Testis (tissue), 3 donors: ENCODE results near the gene SCFD2. TPM values are rescaled to one million over a fixed set of nuclear protein-coding genes. Genes with fewer than 3 reads are reported as not detected.
"Not testable (repeated sequence)": the region's sequence is repeated elsewhere in the genome, so short reads cannot be mapped to it uniquely, and the experiment has no call there.

Experiments used
- DNase-seq: peaks from one replicate; pipeline ENCODE4 v3.0.0-alpha.2; 2019
- H3K27ac ChIP-seq, 2 donors: fragments of 200-600 bp; sonication (generic); one replicate each; pipeline ENCODE4 v1.5.1; 2019
- H3K27me3 ChIP-seq: fragments of 200-600 bp; sonication (generic); one replicate; pipeline ENCODE4 v1.5.1; 2019
- H3K36me3 ChIP-seq: fragments of 200-600 bp; sonication (generic); one replicate; pipeline ENCODE4 v1.5.1; 2017; ENCODE audit warnings: low read depth; ENCODE audit errors: missing control alignments
- H3K4me1 ChIP-seq: fragments of 200-600 bp; sonication (generic); one replicate; pipeline ENCODE4 v1.5.1; 2019
- H3K4me3 ChIP-seq, 2 donors: fragments of 200-600 bp; sonication (generic); one replicate each; pipeline ENCODE4 v1.5.1; 2017 to 2019
- H3K9me3 ChIP-seq: fragments of 200-600 bp; sonication (generic); one replicate; pipeline ENCODE4 v1.5.1; 2017
- POLR2A ChIP-seq: fragments of 450-650 bp; IDR thresholded peaks from one replicate; pipeline ENCODE4 v1.6.1; 2017; ENCODE audit warnings: antibody characterized with exemption, mild to moderate bottlenecking, moderate library complexity
- WGBS, 2 donors: methylation state at CpG; one replicate each; pipeline ENCODE4 v1.1.5; 2018; 5-methylcytosine and 5-hydroxymethylcytosine counted together
- intact Hi-C: fragments of 100-400 bp; cut with DNase I; formaldehyde crosslinking; loops from one replicate; pipeline ENCODE4 v1.15.1; 2023; ENCODE audit warnings: low total_unique reads
- polyA plus RNA-seq: library from polyadenylated mRNA; stranded (reverse); fragments of 350-450 nt; fragmentation: Illumina TruSeq; extraction: RNeasy Lipid Tissue Mini Kit (QIAGEN cat#74804); gene quantifications from one replicate; pipeline ENCODE4 v1.2.3, GENCODE V29; 2014; ENCODE audit warnings: low read depth, low replicate concordance; ENCODE audit not compliant: insufficient read depth
- total RNA-seq, 2 donors: library from RNA; depleted of rRNA; stranded (reverse); fragments of >200 nt; gene quantifications; one replicate each; pipeline ENCODE4 v1.2.3, GENCODE V29; 2016
- TF ChIP-seq, protein P1 (sequence below), 3 experiments: fragments of 450-650 bp in 2 of 3; fragments of 200-600 bp in 1 of 3; sonication (generic) in 1 of 3; IDR thresholded peaks; one replicate each; pipeline ENCODE4 v1.5.1; 2016 to 2019; ENCODE audit warnings: antibody characterized with exemption in 3 of 3, mild to moderate bottlenecking in 2 of 3, moderate library complexity in 1 of 3

Gene SCFD2
- total and polyA plus RNA-seq, 3 donors from 2014 or later, result 6.0 to 24.5 (median 21.3) TPM

DNA sequence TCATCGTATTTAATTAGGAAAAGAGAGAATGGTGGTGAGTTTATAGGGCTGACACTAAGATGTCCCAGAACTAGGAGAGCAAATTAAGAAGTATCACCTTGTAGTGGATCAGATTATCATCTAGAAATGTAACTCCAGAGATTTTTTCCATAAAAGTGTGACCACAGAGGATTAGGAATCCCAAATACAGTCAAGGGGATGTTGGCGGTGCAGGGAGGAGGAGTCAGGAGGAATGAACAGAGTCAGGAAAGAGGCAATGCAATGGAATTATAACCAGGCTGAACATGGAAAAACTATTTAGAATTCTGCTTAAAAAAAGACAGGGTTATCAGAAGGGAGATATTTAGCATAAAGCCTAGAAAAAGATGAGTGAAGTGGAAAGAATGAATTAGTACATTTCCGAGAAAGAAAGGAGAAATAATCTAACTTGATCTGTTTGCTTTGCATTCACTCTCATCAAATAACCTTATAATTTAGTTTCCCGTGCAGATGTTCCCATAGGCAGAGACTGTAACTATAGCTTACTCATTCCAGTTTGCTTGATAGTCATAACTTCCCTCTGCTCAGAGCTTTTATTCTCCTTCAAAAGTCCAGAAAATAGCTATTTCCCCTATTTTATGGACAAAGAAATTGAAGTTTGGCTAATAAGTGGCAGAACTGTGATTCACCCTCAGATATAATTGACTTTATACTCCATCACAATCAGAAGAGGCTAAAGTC is 56.4 kb downstream of the SCFD2 start:
- Histone ChIP-seq H3K36me3 (no peaks in the 10 kb centered on the region), H3K4me1 (peaks cover 4% of the 10 kb centered on the region), H3K27me3 (no peaks in the 10 kb centered on the region), H3K4me3 (no peak overlapping the region), H3K9me3 (no peaks in the 10 kb centered on the region), H3K27ac (no peak overlapping the region)
- no peak for TF ChIP-seq POLR2A
- TF ChIP-seq, protein P1, sequence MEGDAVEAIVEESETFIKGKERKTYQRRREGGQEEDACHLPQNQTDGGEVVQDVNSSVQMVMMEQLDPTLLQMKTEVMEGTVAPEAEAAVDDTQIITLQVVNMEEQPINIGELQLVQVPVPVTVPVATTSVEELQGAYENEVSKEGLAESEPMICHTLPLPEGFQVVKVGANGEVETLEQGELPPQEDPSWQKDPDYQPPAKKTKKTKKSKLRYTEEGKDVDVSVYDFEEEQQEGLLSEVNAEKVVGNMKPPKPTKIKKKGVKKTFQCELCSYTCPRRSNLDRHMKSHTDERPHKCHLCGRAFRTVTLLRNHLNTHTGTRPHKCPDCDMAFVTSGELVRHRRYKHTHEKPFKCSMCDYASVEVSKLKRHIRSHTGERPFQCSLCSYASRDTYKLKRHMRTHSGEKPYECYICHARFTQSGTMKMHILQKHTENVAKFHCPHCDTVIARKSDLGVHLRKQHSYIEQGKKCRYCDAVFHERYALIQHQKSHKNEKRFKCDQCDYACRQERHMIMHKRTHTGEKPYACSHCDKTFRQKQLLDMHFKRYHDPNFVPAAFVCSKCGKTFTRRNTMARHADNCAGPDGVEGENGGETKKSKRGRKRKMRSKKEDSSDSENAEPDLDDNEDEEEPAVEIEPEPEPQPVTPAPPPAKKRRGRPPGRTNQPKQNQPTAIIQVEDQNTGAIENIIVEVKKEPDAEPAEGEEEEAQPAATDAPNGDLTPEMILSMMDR (IDR thresholded peaks at IDR 0.05), result no peak
- DNase-seq, result no peak
- 83 to 92% methylated on average over 4 of the region's 4 CpGs for WGBS, 2 donors
- intact Hi-C loops, result no loop called here

DNA sequence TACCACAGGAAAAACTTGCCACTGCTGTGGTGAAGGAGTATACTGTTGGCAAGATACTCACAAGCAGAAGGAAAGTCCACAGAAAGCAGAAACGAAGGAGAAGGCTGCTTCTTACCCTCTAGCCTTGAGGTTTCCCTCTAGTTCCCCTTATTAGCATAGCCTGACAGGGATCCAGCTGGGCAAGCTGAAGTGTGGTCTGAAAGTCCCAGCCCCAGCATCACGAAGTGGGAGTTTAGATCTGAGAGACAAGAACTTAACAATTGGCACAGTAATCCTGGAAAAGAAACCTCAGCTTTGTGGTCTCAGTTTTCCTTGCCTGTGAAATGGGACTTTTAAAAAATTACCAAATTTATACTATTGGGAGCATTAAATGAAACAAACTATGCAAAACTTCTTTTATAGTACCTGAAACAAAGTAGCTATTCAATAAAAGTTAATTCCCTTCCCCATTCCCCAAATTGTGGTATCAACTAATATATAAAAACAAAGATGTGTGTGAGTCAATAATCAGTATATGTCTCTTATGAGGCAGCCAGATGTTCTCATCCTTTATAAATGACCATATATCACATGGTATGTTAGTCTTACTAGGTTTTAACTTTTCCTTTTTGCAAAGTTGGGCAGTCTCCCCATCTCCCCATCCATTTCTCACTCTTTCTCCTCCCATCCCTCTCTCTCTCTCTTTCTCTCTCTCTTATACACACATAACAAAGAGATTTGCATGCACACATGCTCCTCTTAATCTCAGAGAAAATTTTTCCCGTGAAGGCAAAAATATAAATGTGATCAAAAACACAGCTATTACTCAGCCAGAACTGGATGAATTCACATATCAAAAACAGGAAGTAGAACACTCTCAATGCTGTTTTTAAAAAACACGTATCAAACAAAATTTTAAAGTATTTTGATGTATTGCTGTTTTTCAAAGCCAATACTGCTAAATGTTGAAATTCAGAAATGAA is 57.8 kb downstream of the SCFD2 start:
- Histone ChIP-seq H3K9me3 (no peaks in the 10 kb centered on the region), H3K4me3 (no peak overlapping the region), H3K27ac (no peak overlapping the region), H3K4me1 (peaks cover 4% of the 10 kb centered on the region), H3K36me3 (no peaks in the 10 kb centered on the region), H3K27me3 (no peaks in the 10 kb centered on the region)
- 61% methylated on average over 4 of the region's 4 CpGs for WGBS, 2 donors
- no peak for DNase-seq
- intact Hi-C loops, result no loop called here
- TF ChIP-seq POLR2A, result no peak
- TF ChIP-seq, protein P1 (IDR thresholded peaks at IDR 0.05), result no peak

DNA sequence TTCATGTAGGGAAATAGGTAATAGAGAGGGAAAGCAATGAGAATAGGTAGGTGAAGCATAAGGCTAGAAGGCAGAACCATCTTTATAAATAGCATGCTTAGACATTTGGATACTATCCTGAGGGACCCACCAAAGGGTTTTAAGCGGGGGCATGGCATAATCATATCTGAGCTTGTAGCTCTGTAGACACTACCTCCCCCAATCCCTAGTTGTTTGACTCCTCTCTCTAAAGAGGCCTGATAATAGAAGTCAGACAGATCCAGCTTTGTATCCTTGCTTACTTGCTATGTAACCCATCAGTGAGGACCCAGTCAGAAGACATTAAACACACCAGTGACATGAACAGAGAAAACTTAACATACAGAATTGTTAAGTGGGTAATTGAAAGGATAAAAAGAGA is 58.7 kb downstream of the SCFD2 start:
- Histone ChIP-seq H3K4me3 (no peak overlapping the region), H3K27me3 (no peaks in the 10 kb centered on the region), H3K4me1 (peaks cover 4% of the 10 kb centered on the region), H3K9me3 (no peaks in the 10 kb centered on the region), H3K36me3 (no peaks in the 10 kb centered on the region), H3K27ac (no peak overlapping the region)
- TF ChIP-seq, protein P1 (IDR thresholded peaks at IDR 0.05), result no peak
- TF ChIP-seq POLR2A, result no peak
- 75 to 88% methylated on average over 1 of the region's 1 CpG for WGBS, 2 donors
- no peak for DNase-seq
- intact Hi-C loops, result no loop called here

DNA sequence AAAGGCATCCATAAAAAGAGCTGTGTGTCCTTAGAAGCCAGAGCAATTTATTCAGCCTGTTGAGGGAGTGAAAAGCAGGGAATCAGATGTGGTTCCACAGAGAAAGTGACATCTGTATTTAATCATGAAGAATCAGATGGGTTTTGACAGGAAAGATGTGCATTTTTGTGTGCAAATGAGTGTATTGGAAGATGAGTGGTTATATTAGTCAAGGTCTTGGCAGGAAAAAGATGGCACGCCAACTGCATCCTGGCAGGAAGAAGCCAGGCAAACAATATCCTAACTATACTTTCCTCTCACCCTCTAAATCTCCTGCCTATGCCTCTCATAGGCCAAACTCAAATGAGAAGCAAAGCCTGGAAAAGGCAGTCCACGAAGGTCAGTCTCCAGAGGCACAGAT is 59.1 kb downstream of the SCFD2 start:
- Histone ChIP-seq H3K4me1 (peaks cover 4% of the 10 kb centered on the region), H3K27me3 (no peaks in the 10 kb centered on the region), H3K4me3 (no peak overlapping the region), H3K36me3 (no peaks in the 10 kb centered on the region), H3K9me3 (no peaks in the 10 kb centered on the region), H3K27ac (no peak overlapping the region)
- WGBS, 2 donors, result 63 to 83% methylated on average over 2 of the region's 2 CpGs
- intact Hi-C loops, result no loop called here
- DNase-seq, result no peak
- TF ChIP-seq, protein P1 (IDR thresholded peaks at IDR 0.05), result no peak
- no peak for TF ChIP-seq POLR2A

DNA sequence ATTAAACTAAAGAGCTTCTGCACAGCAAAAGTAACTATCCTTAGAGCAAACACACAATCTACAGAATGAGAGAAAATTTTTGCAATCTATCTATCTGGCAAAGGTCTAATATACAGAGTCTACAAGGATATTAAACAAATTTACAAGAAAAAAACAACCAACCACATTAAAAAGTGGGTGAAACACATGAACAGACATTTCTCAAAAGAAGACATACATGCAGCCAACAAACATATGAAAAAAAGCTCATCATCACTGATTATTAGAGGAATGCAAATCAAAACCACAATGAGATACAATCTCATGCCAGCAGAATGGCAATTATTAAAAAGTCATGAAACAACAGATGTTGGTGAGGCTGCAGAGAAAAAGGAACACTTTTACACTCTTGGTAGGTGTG is 73.7 kb downstream of the SCFD2 start:
- intact Hi-C loops, DNase-seq, H3K9me3 ChIP-seq, H3K36me3 ChIP-seq, H3K4me3 ChIP-seq, H3K27me3 ChIP-seq, H3K27ac ChIP-seq, H3K4me1 ChIP-seq: not testable (repeated sequence)
